Keratinocyte (primary cell): ENCODE data around the gene B4GALT2. TPM values are rescaled to one million over a fixed set of nuclear protein-coding genes. Genes with fewer than 3 reads are reported as not detected.

ENCODE experiments used
- DNase-seq: peaks from one replicate; pipeline ENCODE4 v3.0.0-alpha.2; 2011; ENCODE audit warnings: low read depth, missing footprints, low spot score
- FAIRE-seq: peaks from 2 replicates; lab custom pipeline; 2011; peaks lifted over from hg19 to GRCh38; lab: Jason Lieb, UNC
- H2AFZ ChIP-seq: 2 replicates; pipeline ENCODE4 v1.6.0; 2012; ENCODE audit warnings: low read length, control low read depth, inconsistent platforms; ENCODE audit not compliant: control insufficient read depth
- H3K27ac ChIP-seq: 2 replicates; pipeline ENCODE4 v1.5.1; 2011; ENCODE audit warnings: low read length; ENCODE audit not compliant: control insufficient read depth, insufficient read depth
- H3K27me3 ChIP-seq: 3 replicates; pipeline ENCODE4 v1.6.0; 2011; ENCODE audit warnings: low read length; ENCODE audit not compliant: control insufficient read depth, insufficient read depth; ENCODE audit errors: extremely low read depth
- H3K36me3 ChIP-seq, 2 experiments: 2 replicates in 1 of 2; 3 replicates in 1 of 2; pipeline ENCODE4 v1.5.1; 2011; ENCODE audit warnings: low read length in 2 of 2, mild to moderate bottlenecking in 1 of 2; ENCODE audit not compliant: control insufficient read depth in 2 of 2, insufficient read depth in 2 of 2; ENCODE audit errors: extremely low read depth in 1 of 2
- H3K4me1 ChIP-seq: 3 replicates; pipeline ENCODE4 v1.5.1; 2011; ENCODE audit warnings: low read length; ENCODE audit not compliant: control insufficient read depth, insufficient read depth; ENCODE audit errors: extremely low read depth
- H3K4me2 ChIP-seq: 3 replicates; pipeline ENCODE4 v1.6.0; 2011; ENCODE audit warnings: low read depth, low read length; ENCODE audit not compliant: control insufficient read depth, insufficient read depth; ENCODE audit errors: extremely low read depth
- H3K4me3 ChIP-seq, 3 experiments: fragments of 200-600 bp in 1 of 3; sonication (generic) in 1 of 3; 2 replicates in 2 of 3; 3 replicates in 1 of 3; pipeline ENCODE4 v1.5.1; 2011 to 2016; ENCODE audit warnings: low read length in 3 of 3, mild to moderate bottlenecking in 3 of 3, control low read depth in 2 of 3, inconsistent platforms in 1 of 3, low read depth in 1 of 3, mixed read lengths in 1 of 3, mixed run types in 1 of 3, moderate library complexity in 1 of 3; ENCODE audit not compliant: control insufficient read depth in 2 of 3, insufficient read depth in 2 of 3; ENCODE audit errors: extremely low read depth in 1 of 3
- H3K79me2 ChIP-seq: 2 replicates; pipeline ENCODE4 v1.6.0; 2012; ENCODE audit warnings: low read length; ENCODE audit not compliant: control insufficient read depth, insufficient read depth
- H3K9ac ChIP-seq: 3 replicates; pipeline ENCODE4 v1.6.0; 2011; ENCODE audit warnings: low read length; ENCODE audit not compliant: control insufficient read depth, insufficient read depth; ENCODE audit errors: extremely low read depth
- H3K9me1 ChIP-seq: 3 replicates; pipeline ENCODE4 v1.6.0; 2011; ENCODE audit warnings: low read length; ENCODE audit not compliant: control insufficient read depth, insufficient read depth; ENCODE audit errors: extremely low read depth
- H3K9me3 ChIP-seq: 2 replicates; pipeline ENCODE4 v1.5.1; 2012; ENCODE audit warnings: low read depth, low read length; ENCODE audit not compliant: control insufficient read depth
- H4K20me1 ChIP-seq: 3 replicates; pipeline ENCODE4 v1.6.0; 2011; ENCODE audit warnings: low read length; ENCODE audit not compliant: control insufficient read depth, insufficient read depth; ENCODE audit errors: extremely low read depth
- EZH2 ChIP-seq: IDR thresholded peaks from one replicate; pipeline ENCODE4 v1.6.1; 2012; ENCODE audit warnings: inconsistent platforms, mild to moderate bottlenecking, low read length, moderate library complexity
- dilution Hi-C: fragments of 300-500 bp; cut with MboI; formaldehyde crosslinking; loops from one replicate; pipeline ENCODE4 v1.7.0; 2020; ENCODE audit warnings: low sequenced_read_pairs; ENCODE audit not compliant: extremely low pct_ligation_motif_present
- polyA plus RNA-seq, 5 experiments: library from polyadenylated mRNA; depleted of rRNA in 3 of 5; stranded (reverse) in 3 of 5; stranded (forward) in 1 of 5; unstranded in 1 of 5; fragments of >200 nt; gene quantifications; 1 replicate in 1 of 5; 2 replicates in 3 of 5; 3 replicates in 1 of 5; pipeline versions ENCODE4 v1.2.1 to v1.2.3, GENCODE V29; 2011 to 2012; ENCODE audit warnings: missing spikeins in 2 of 5, low read depth in 1 of 5, low replicate concordance in 1 of 5
- TF ChIP-seq, protein P1 (sequence below), 3 experiments: IDR thresholded peaks in 1 of 3; conservative IDR thresholded peaks in 1 of 3; optimal IDR thresholded peaks in 1 of 3; 2 replicates in 2 of 3; 3 replicates in 1 of 3; pipeline versions ENCODE3 to v1.5.1; 2011; ENCODE audit warnings: low read length in 3 of 3, mild to moderate bottlenecking in 3 of 3, moderate library complexity in 2 of 3, control low read depth in 1 of 3, inconsistent platforms in 1 of 3; ENCODE audit not compliant: insufficient read depth in 2 of 3; ENCODE audit errors: extremely low read depth in 1 of 3

B4GALT2 gene
- polyA plus RNA-seq, 1 donor (not counting 4 experiments of a cell fraction or from before 2014, with no cell fraction given): 39.6 TPM

DNA sequence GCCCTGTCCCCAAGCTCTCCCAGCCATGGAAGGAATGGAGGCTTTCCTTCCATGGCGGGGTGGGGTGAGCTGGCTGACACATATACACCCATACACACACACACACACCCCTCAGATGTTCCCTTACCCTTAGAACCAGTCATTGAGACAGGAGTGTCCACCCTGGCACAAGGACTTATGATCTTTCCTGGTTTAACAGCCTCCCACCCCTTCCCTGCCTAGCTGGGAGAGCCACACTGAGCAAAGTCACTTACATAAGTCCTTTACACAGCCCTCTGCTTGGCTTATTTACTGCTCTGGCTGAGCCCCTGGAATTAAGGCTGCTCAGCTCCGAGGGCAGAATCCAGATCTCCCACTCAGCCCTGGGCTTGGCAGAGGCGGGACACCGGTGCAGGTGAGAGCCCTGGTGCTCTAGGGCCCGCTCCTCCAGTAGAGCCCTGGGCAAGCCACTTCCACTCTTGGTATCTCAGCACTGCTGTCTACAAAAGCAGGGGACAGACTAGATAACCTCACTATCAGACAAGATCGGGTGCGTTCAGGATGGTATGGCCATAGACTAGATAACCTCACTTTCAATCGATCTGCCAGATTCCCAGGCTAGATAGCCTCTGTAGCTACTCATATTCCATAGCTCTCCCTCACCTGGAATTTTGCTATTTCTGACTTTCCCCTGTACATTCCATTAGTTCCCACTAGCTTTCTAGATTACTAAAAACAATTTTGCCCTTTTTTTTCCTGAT is 35.5 kb downstream of the B4GALT2 start:
- dilution Hi-C loops: no loop called here
- Histone ChIP-seq H3K4me3 (no peak overlapping the region), H3K27me3 (no peaks in the 10 kb centered on the region), H3K27ac (no peak overlapping the region), H3K4me2 (no peak overlapping the region), H2AFZ (no peak overlapping the region), H4K20me1 (peaks cover 3% of the 10 kb centered on the region), H3K79me2 (no peaks in the 10 kb centered on the region), H3K9me3 (no peaks in the 10 kb centered on the region), H3K4me1 (no peaks in the 10 kb centered on the region), H3K9me1 (no peaks in the 10 kb centered on the region), H3K9ac (no peak overlapping the region), H3K36me3 (peaks cover 0 to 6% of the 10 kb centered on the region in 2 experiments)
- FAIRE-seq (no peak), DNase-seq (no peak)
- TF ChIP-seq EZH2: no peak
- TF ChIP-seq, protein P1, sequence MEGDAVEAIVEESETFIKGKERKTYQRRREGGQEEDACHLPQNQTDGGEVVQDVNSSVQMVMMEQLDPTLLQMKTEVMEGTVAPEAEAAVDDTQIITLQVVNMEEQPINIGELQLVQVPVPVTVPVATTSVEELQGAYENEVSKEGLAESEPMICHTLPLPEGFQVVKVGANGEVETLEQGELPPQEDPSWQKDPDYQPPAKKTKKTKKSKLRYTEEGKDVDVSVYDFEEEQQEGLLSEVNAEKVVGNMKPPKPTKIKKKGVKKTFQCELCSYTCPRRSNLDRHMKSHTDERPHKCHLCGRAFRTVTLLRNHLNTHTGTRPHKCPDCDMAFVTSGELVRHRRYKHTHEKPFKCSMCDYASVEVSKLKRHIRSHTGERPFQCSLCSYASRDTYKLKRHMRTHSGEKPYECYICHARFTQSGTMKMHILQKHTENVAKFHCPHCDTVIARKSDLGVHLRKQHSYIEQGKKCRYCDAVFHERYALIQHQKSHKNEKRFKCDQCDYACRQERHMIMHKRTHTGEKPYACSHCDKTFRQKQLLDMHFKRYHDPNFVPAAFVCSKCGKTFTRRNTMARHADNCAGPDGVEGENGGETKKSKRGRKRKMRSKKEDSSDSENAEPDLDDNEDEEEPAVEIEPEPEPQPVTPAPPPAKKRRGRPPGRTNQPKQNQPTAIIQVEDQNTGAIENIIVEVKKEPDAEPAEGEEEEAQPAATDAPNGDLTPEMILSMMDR (optimal IDR thresholded peaks at IDR 0.05 in 1 of 3, IDR thresholded peaks at IDR 0.05 in 1 of 3, conservative IDR thresholded peaks at IDR 0.05 in 1 of 3; ENCODE audit: extremely low read depth in 1 of 3, insufficient read depth in 2 of 3, low read length in 3 of 3): no peak

DNA sequence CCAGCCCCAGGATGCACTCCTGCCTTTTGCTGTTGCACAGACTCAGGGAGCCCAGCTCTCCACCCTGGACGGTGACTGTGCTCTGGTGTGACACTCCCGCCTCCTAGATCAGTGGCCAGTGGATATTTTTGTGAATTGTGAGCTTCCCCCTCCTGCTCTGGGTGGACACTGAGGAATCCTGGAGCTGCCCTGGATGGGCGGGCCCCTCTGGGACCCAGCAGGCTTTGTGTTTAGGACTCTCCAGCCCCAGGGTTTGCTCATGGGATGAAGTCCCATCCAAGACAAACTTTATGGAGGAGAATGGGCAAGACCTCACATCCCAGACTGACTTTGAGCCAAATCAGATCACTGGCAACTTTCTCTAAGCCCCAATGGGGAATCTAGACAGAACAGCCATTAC is 36.2 kb downstream of the B4GALT2 start:
- no peak for TF ChIP-seq EZH2
- TF ChIP-seq, protein P1 (optimal IDR thresholded peaks at IDR 0.05 in 1 of 3, IDR thresholded peaks at IDR 0.05 in 1 of 3, conservative IDR thresholded peaks at IDR 0.05 in 1 of 3; ENCODE audit: extremely low read depth in 1 of 3, insufficient read depth in 2 of 3, low read length in 3 of 3): no peak

More for the DNA sequence above, 36.2 kb downstream of the B4GALT2 start:
- dilution Hi-C loops: no loop called here
- Histone ChIP-seq H3K27ac (no peak overlapping the region), H3K36me3 (peaks cover 2 to 9% of the 10 kb centered on the region in 2 experiments), H4K20me1 (peaks cover 3% of the 10 kb centered on the region), H3K79me2 (no peaks in the 10 kb centered on the region), H3K4me1 (no peaks in the 10 kb centered on the region), H2AFZ (no peak overlapping the region), H3K9ac (no peak overlapping the region), H3K4me2 (no peak overlapping the region), H3K4me3 (no peak overlapping the region), H3K27me3 (no peaks in the 10 kb centered on the region), H3K9me3 (no peaks in the 10 kb centered on the region), H3K9me1 (no peaks in the 10 kb centered on the region)
- DNase-seq: no peak
- no peak for FAIRE-seq
